NCI-H2171 treated with DMSO at 0.1 percent for 48 hours (cell line): ENCODE measurements around the gene RAD51B.
"Not testable (repeated sequence)": the region's sequence is repeated elsewhere in the genome, so short reads cannot be mapped to it uniquely, and the experiment has no call there.

ENCODE experiments used
- DNase-seq: peaks from one replicate; lab custom pipeline; 2025; lab: John Stamatoyannopoulos, UW

The RAD51B gene

DNA sequence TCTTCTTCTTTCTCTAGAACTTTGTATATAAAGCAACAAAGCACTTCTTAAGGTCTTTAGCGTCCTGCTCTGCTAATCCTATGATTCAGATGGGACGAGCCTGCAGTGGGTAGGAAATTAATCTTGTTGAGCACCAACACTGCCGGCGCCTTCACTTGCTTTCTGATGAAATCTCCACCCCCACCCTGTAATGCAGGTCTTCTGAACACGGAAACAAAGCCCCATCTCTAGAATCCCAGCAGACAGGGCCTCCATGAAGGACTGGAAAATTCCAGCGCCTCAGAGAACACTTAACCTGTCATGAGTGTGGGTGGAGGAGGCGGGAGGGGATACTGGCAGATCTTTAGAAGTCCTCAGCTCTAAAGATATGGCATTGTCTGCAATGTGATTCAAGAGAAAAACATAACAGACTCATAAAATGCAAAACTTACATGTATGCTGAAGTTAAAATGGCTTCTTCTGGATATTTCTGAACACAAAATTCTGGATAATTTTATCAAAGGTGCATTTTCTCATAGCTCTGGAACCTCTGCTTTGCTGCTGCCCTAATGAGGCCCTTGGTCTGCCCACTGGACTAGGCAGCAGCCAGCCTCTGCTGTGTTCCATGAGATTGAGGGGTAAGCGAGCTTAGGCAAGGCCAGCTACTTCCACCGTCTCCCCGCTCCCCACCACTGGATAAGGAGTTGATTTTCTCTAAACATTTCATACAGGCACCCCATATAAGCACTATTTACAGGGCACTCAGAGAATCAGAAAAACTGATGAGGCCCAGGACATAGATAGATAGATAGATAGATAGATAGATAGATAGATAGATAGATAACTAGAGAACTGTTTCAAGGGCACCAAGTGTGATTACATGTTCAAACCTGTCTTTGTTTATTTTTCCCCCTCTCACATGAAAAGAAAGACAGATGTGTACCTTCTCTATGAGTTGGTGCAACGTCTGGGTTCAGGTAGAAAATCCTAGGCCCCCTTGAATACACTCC, 930.2 kb downstream of the RAD51B start:
- DNase-seq, result peak; percentile 43

DNA sequence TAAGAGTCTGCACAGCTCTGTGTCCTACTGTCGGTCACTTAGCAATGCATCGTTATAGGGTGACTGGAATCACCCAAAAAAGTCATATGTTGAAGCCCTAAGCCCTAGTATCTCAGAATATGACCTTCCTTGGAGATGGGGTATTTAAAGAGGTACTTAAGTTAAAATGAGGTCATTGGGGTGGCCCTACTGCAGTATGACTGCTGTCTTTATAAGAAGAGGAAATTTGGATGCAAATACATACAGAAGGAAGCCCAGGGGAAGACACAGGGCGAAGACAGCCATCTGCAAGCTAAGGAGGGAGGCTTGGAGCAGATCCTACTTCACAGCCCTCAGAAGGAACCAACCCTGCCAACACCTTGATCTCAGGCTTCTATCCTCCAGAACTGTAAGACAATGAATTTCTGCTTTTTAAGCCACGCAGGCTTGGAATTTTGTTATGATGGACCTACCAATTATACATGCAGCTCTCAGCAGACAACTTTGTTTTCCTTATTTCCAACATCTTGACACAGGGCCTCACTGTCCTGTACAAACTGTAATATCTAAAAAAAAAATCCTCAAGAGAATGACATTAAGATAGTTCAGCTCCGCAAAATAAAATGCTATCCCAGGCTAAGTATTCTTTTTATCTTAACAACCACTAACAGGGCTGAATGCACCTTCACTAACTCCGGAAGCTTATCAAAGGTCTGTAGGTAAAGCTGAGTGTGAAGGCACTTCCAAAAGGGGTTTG, 932.9 kb downstream of the RAD51B start:
- DNase-seq, result no peak

DNA sequence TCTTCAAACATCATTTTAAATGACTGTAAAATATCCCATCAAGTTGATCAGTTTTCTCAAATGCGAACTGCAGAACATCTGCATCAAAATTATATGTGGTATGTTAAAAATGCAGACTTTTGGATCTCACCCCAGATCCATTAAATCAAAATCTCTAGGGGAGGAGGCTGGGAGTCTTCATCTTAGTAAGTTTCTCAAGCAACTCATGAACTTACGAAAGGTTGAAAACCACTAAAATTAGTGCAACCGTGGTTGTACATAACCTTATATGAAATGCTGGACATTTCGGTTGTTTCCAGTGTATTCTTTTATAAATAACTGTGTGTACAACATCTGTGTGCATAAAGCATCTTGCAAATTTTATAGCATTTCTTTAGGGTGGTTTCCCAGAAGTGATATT, 934.1 kb downstream of the RAD51B start:
- no peak for DNase-seq

DNA sequence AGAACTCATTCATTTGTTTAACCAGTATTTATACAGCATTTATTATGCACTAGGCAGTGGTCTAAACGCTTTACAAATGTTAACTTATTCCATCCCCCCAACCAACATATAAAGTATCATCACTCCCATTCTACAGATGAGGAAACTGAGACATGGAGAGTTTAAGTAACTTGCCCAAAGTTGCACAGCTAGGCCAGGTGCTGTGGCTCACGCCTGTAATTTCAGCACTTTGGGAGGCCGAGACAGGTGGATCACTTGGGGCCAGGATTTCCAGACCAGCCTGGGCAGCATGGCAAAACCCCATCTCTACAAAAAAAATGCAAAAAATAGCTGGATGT, 935.4 kb downstream of the RAD51B start:
- DNase-seq, result no peak

DNA sequence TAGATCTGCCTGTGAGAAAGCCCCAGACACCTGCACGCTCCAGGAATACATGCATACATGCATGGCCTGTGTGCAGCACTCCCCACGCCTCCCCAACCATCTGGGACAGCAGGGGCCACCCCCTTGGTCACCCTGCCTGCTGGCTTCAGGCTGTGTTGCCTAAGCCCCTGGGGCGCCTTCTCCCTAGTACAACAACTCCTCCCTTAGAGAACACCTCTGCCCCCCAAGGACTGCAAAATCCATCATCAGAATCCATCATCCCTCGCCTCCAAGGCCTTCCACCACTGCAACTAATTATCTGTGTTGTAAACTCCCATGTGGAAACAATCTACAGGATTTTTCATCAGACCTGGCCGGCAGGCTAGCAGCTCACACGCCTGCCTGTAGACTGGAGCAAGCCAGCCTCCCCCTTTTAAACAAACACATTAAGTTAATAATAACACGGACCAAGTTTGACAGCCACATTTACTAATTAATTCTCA, 936.5 kb downstream of the RAD51B start:
- DNase-seq, result no peak

DNA sequence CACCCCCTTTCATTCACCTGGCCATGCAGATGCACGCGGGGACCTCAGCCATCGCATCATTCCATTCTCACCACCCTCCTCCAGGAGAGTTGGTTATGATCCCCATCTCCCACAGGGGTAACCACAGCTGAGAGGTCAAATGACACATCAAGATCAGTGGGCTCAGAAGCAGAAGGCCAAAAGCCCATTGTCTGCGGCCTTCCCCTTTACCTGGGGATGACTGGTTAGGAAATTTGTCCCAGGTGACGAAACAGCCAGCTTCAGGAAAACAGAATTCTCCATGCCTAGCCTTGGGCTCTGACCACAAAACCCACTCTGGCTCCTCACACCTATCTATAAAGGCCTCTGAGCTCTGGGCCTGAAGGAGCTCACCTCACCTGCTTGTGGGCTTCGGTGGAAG, 937.2 kb downstream of the RAD51B start:
- no peak for DNase-seq

DNA sequence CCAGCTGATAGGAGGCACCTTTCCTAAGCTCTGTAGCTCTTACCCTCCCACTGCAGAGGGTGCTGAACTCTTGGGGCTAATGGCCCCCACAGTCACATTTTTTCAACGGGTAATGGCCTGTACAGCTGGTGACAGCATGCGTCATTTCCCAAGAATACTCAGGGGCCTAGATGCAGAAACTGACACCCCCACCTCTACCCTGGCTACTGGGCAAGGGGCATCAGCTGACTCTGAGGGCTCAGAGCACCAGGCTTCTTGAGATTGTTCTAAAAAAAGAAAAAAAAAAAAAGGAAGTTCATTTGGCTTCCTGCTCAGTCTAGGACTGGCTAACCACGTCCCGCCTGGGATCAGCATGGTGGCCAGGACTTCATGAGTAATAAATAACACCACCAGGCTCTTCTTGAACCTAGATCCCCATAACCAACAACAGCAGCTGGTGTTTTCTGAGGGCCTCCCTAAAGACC, 938.1 kb downstream of the RAD51B start:
- peak; percentile 53 for DNase-seq

DNA sequence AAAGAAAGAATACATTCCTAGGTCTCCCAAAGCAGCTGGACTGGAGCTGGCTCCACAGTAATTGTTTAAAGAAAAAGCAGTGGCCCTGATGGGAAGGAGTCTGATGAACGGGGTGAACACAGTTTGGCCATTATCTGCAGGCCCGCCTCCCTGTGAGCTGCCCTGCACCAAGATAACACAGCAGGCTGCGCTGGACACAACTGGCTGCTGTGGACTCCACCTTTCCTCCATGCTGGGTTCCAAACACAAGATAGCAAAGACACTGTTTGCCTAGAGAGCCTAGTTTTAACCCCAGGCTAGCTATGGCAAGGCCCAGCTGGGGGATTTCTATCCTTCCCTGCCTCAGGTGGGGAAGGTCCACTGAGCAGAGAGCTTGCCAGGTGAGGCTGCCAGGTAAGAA, 938.7 kb downstream of the RAD51B start:
- DNase-seq, result no peak

DNA sequence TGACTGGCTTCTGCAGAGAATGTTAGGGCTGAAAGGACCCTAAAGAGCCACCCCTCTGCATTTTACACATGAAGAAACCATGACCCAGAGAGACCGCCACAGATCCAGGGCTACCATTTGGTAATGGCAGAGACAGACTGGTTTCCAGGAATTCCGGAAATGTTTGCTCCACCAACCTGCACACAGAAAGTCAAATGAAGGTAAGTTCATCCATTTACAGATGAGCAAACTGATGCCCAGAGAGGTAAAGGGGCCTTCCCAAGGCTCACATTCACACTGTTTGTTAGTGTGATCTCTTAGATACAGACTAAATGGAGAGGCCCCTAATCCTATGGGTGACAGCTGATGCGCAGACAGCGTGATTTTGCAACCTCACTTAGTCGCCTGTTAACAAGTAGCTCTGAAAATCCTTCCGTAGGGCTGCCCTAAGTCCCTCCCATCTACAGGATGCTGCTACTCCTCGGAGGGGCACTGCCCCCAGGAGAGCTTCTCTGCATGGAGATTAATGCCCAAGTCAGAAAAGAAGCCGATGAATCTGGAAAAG, 939.5 kb downstream of the RAD51B start:
- no peak for DNase-seq

DNA sequence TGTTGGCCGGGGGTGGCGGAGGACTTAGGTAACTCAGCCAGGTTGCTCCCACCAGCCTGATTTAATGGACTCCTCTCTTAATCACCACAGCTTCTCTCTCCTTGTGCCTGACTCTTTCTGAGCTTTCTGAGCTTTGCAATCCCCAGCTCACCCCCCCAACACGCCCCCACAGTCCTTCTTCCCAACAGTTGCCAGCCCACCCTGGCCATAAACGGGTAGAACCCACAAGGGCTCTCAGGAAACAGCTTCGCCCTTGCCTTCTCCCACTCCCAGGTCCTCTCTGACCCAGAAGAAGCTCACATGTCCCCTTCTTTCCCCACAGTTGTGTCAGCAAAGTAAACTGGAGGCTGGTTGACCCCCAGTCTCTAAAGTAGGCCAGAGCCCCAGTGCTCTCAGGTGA, 940.4 kb downstream of the RAD51B start:
- no peak for DNase-seq

DNA sequence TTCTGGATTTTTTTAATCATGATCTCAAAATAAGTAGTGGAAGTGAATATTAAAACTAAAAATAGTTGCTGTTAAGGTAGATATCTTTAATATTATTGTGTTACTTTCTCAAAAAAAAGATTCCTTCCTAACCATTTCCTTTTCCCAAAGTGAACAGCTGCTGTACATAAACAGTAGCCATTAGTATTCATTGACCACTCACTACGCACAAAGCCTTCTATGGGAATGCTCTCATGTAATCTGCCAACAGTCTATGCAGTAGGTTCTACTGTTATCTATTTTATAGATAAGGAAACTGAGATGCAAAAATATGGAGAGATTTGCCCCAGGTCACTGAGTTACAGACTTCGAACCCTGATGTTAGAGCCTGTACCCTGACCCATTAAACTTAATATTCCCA, 941.2 kb downstream of the RAD51B start:
- no peak for DNase-seq

DNA sequence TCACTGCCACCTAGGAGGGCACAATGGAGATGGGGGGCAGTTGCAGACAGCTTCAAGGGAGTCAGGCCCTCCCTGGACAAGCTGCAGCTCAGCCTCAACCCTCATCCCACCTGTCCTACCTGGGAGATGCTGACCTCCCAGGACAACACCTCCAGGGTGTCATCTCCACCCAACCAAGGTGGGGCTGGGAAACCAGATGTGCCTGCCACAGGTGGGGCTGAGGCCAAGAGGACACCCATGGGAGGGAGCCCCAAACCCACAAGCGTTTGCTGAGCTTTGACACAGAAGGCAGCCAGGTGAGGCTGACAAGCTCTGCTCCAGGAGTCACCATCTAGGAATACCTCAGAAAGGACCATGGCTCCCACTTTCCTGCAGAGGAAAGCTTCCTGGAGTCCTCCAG, 941.8 kb downstream of the RAD51B start:
- DNase-seq, result no peak

DNA sequence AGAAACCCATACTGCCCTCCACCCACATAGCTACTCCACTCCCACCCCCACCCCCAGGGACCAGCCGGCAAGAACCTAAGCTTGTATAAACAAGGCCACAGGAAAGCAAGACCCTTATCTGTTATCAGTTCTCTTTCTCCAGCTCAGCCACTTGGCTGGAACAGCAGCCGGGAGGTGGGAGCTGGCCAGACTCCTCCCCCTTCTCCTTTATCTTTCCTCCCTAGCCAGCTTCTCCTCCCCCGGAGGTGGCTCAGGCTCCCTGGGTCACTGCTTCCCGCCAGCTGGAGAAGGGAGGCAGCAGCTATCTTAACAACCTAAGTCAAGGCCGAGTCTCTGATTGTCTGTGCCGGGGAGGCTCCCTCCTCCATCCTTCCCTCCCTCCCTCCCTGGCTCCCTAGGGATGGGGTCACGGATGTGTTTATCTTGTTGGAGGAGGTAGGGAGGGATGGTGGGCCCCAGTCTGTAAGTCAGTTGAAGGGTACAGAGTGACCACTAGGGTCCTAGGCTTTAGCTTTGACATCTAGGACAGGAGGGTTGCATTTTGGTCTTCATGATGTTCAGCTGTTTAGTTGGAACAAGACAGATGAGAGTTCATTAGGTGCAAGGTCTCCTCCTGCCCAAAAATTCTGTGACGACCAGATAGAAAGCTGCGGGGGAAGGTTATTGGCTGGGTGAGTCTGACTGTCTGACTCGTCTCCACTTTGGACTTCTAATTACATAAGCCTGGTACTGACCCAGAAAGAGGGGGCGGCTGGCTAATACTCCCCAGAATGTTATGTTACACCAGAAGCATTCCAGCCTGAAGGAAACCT, 943.6 kb downstream of the RAD51B start:
- peak; percentile 36 for DNase-seq

DNA sequence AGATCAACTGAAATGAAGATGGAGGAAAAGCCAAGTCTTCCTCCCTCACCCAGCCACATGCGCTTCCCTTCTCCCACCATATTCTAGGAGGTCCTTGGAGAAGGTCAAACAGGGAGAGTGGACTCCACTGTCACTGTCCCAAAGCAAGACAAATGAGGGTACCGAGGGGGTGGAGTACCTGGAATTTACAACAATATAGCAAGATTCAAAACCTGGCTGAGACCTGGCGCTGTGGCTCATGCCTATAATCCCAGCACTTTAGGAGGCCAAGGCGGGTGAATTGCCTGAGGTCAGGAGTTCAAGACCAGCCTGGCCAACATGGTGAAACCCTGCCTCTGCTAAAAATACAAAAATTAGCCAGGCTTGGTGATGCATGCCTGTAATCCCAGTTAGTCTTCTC, 944.3 kb downstream of the RAD51B start:
- not testable (repeated sequence) for DNase-seq

DNA sequence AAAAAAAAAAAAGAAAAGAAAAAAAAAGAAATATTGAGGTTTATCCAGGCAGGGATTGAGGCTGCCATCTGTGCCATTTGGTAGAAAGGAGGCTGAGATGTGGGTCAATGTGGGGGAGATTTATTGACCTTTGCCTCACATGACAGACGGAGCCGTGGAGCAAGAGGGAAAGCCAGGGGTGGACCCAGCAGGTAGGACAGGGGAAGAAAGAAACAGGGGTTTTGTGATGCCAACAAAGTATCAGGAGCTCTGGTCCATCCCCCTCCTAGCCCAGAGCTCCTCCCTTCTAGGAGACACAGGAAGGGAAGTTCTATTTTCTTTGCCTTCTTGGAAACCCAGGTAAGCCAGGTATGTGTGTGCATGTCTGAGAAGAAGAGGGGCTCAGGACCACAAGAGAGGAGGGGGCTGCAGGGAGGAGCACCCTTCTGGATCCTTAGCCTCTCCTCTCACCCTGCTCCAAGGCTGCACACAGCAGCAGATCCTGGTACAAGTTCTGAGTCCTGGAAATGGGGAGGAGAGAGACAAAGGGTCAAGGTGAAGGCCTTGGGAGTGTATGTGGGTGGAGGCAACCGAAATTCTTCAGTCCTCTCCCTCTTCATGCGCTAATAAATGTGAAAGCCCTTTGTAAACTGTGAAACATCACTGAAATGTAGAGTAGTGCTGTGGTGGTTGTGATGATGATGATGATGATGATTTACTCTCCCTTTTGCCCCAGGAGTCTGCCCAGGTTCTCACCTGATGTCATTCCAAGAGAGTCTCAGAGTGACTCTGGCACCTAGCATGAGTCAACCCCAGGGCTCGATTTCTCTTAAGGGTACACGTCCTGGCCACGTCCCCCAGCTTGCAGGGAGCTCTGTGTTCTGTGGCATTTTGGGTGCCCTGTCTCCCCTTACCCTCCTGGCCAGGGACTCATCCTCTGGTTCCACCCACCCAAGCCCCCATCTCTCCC, 947.0 kb downstream of the RAD51B start:
- DNase-seq, result peak; percentile 36

DNA sequence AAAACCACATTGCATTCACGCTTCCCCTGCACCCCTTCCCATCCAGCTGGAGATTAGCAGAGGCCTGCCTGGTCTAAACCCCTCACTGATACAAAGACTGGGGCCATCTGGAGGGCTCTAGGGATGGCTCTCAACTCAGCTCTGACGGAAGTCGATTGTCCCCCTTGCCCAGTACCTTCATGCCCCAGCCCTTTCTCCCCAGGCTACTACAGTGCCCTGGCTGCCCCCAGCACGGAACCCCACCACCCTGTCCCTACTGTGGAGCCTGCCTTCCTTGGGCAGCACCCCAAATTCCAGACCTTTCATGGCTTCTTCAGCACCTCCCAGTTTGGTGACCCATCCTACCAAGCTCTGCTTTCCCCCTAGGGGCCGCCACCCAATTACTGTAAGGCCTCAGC, 947.7 kb downstream of the RAD51B start:
- DNase-seq, result no peak

DNA sequence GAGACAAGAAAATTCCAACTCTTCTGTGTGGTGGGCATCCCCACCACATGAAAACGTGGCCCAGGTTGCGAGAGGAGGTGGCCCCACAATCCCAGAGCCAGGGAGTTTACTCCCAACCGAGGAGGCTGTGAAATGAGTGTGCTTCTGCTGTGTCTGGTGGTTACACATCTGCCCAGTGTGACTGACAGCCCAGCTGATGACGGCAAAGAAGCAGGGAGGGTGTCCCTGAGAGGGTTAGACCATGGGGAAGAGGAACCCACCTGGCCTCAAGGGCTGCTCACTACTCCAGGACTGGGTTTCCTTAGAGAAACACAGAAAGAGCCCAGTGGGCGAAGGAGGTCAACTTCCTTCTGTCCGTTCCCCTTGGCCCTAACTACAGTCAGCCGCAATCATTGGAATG, 948.7 kb downstream of the RAD51B start:
- DNase-seq, result no peak

DNA sequence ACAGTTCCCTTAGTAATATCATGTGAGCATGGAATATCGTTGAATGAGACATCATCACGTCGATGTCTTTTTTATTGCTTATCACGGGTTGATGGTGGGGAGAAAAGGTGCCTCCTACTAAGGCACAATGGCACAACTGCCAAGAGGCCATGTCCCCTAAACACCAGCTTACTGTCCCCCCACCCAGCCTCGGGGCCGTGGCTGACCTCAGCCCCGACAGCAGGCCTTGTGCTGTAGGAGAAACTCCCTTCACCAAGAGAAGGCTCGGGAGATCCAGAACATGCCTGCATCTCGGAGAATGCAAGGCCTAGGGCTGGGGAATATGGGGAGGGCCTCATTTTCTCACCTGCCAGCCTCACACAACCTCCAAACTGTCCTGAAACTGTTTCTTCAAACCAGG, 950.5 kb downstream of the RAD51B start:
- no peak for DNase-seq

DNA sequence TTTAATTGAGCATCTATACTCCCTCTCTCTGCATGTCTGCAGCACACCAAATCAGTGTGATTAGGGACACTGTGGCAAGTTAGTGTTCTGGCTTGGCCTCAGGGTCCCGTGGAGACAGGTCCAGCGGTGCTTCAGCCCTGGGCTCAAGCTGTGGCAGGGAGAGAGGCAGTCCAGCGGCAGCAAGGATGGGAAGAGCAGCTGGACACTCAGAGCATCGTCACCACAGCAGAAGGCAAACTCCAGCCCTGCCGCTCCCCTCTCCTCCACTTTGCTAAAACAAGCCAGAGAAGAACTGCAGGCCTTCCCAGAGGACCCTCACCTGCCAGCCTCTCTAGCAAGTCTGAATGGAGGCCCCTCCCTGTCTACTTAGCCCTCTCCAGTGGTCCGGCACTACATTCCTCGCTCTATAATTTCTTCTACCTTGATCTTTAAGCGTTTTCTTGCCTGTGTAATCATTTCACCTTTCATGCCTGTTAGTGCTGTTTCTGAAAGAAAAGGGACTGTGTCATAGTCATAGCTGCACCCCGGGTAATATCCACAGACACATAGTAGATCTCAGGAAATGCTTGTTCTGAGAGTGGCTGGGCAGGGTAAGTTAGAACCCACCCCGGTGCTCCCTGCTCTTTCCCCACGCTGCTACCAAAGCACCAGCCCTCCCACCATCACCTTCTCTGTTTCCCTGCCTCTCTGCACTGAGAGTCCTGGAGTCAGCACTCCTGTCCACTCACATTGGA, 951.1 kb downstream of the RAD51B start:
- no peak for DNase-seq

DNA sequence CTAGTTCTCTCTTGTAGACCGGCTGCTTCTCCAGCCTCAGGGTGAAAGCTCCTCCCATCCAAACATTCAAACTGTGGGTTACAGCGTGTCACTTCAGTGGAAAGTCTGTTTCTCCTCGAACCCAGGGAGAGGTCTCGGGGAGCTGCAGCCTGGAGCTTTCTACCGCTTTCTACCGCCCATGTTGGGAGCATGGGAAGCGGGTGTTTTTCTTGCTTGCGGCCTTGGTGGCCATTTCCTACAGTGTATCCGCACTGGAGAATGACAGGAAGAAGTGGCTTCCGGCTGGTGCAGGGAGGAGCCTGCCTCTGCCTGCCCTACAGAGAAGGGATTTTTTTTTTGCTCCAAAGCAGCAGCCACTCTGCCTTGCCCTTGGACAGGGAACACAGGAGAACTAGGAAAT, 952.1 kb downstream of the RAD51B start:
- DNase-seq, result no peak
